Measurements from ENCODE around the gene C1QTNF4. TPM values are rescaled to one million over a fixed set of nuclear protein-coding genes. Genes with fewer than 3 reads are reported as not detected.

C1QTNF4 gene
- total and polyA plus RNA-seq, 2 of the 4 experiments (the other 2 are of a cell fraction), result 0.12 TPM; not detected in 1

GRCh38 chr11:47545298-47545697, 48.9 kb downstream of the C1QTNF4 start:
- in situ Hi-C loops (cut with MboI; ENCODE audit: low sequenced_read_pairs), result no loop called here
- H3K23ac ChIP-seq (ENCODE audit: low read depth, low read length), result no peak overlapping the region
- no peak overlapping the region for H3K4me3 ChIP-seq (ENCODE audit: insufficient read depth, low read depth, low read length)
- no peak overlapping the region for H2BK20ac ChIP-seq (ENCODE audit: low read depth, low read length)
- H3K9me1 ChIP-seq (ENCODE audit: insufficient read depth, low read length), result peaks cover 7% of the 10 kb centered on the region; the same call in 1 of the 2 replicates
- H4K20me1 ChIP-seq (ENCODE audit: insufficient read depth, low read length), result peaks cover 96% of the 10 kb centered on the region
- intact Hi-C loops (cut with micrococcal nuclease), result no loop called here
- no peak overlapping the region for H2AK9ac ChIP-seq (replicated peaks; ENCODE audit: low read depth, low read length, poor library complexity)
- no peak overlapping the region for H4K8ac ChIP-seq (ENCODE audit: low read depth in 2 of 2, low read length in 2 of 2)
- no peak overlapping the region for H3K4ac ChIP-seq (ENCODE audit: low read depth, low read length)
- H3K4me1 ChIP-seq (ENCODE audit: control insufficient read depth, insufficient read depth, low read length), result peaks cover 5% of the 10 kb centered on the region
- no peak overlapping the region for H3K56ac ChIP-seq (ENCODE audit: extremely low read depth, insufficient read depth, low read length)
- no peak overlapping the region for H2AK5ac ChIP-seq (ENCODE audit: low read depth, low read length)
- no peak overlapping the region for H4K91ac ChIP-seq (ENCODE audit: insufficient read depth, low read depth, low read length)
- H3K9ac ChIP-seq (ENCODE audit: low read depth, low read length), result no peak overlapping the region
- 100% methylated on average over 1 of the region's 6 CpGs; no CpG with 5 or more reads in 1 of the 2 experiments for WGBS, 2 experiments (ENCODE audit: extremely low coverage in 2 of 2, insufficient read length in 1 of 2)
- H2AFZ ChIP-seq (replicated peaks; ENCODE audit: low read length, poor library complexity), result no peak overlapping the region
- ATAC-seq (ENCODE audit: low read depth) (no peak), DNase-seq (no peak)
- H3K18ac ChIP-seq (ENCODE audit: low read depth, low read length), result no peak overlapping the region
- no peak overlapping the region for H3K4me2 ChIP-seq (ENCODE audit: low read depth, low read length)
- peaks cover 3 to 50% of the 10 kb centered on the region in 2 experiments for H3K79me1 ChIP-seq (ENCODE audit: low read depth in 1 of 2, low read length in 2 of 2)
- no peak overlapping the region for H2BK5ac ChIP-seq (ENCODE audit: low read depth, low read length, poor library complexity, severe bottlenecking)
- H2BK15ac ChIP-seq (ENCODE audit: low read depth, low read length), result no peak overlapping the region
- dilution Hi-C loops (cut with HindIII; ENCODE audit: low sequenced_read_pairs, unreplicated experiment), result no loop called here
- no peak overlapping the region for H3K27ac ChIP-seq (ENCODE audit: insufficient read depth, low read length)
- TF ChIP-seq MXI1 (IDR thresholded peaks at IDR 0.05; ENCODE audit: borderline replicate concordance, low read depth, low read length) (no peak), FOS (IDR thresholded peaks at IDR 0.05; ENCODE audit: low read depth, low read length) (no peak), MAZ (IDR thresholded peaks at IDR 0.05; ENCODE audit: borderline replicate concordance, low read depth, low read length) (no peak), POLR2A (IDR thresholded peaks at IDR 0.05; ENCODE audit: low read depth, low read length) (no peak), MAFK (IDR thresholded peaks at IDR 0.05; ENCODE audit: low read depth, low read length) (no peak), BHLHE40 (IDR thresholded peaks at IDR 0.05; ENCODE audit: low read depth, low read length) (no peak), RAD21 (IDR thresholded peaks at IDR 0.05; ENCODE audit: low read length) (no peak), RFX5 (IDR thresholded peaks at IDR 0.05; ENCODE audit: low read depth, low read length) (no peak), CTCF (conservative IDR thresholded peaks at IDR 0.05; ENCODE audit: low read depth, low read length) (no peak), NFE2L2 (IDR thresholded peaks at IDR 0.05; ENCODE audit: low read depth, low read length) (no peak), CEBPB (IDR thresholded peaks at IDR 0.05; ENCODE audit: low read depth, low read length) (no peak), USF2 (IDR thresholded peaks at IDR 0.05; ENCODE audit: low read depth, low read length) (no peak), CHD1 (IDR thresholded peaks at IDR 0.05; ENCODE audit: low read depth, low read length) (no peak), RCOR1 (IDR thresholded peaks at IDR 0.05; ENCODE audit: insufficient replicate concordance, low read length) (no peak), ELK1 (IDR thresholded peaks at IDR 0.05; ENCODE audit: borderline replicate concordance, low read depth, low read length) (no peak), SMC3 (IDR thresholded peaks at IDR 0.05; ENCODE audit: low read depth, low read length) (no peak)
- H3K14ac ChIP-seq (replicated peaks; ENCODE audit: low read depth, low read length), result no peak overlapping the region
- no peaks in the 10 kb centered on the region for H3K9me3 ChIP-seq (ENCODE audit: control insufficient read depth, insufficient read depth, low read length)
- no peak overlapping the region for H2BK120ac ChIP-seq (ENCODE audit: low read depth, low read length)
- H3K36me3 ChIP-seq (ENCODE audit: control insufficient read depth, insufficient read depth, low read length), result no peaks in the 10 kb centered on the region
- ChIA-PET CTCF (no interaction called here), POLR2A (ENCODE audit: unreplicated experiment) (interaction anchor here (0.6 kb wide), 1 partner anchor 55 kb away, joined by 8 read pairs; no protein-coding TSS in a partner anchor)
- no TSS peak for BruUV-seq (replicated peaks)
- no peaks in the 10 kb centered on the region for H3K27me3 ChIP-seq (ENCODE audit: control insufficient read depth, insufficient read depth, low read length)
- no peak overlapping the region for H4K5ac ChIP-seq (ENCODE audit: low read depth, low read length)
